Measurements from ENCODE around the gene DGCR8. TPM values are rescaled to one million over a fixed set of nuclear protein-coding genes. Genes with fewer than 3 reads are reported as not detected.

The DGCR8 gene
- total RNA-seq, 1 donor = 44.2 TPM

DNA sequence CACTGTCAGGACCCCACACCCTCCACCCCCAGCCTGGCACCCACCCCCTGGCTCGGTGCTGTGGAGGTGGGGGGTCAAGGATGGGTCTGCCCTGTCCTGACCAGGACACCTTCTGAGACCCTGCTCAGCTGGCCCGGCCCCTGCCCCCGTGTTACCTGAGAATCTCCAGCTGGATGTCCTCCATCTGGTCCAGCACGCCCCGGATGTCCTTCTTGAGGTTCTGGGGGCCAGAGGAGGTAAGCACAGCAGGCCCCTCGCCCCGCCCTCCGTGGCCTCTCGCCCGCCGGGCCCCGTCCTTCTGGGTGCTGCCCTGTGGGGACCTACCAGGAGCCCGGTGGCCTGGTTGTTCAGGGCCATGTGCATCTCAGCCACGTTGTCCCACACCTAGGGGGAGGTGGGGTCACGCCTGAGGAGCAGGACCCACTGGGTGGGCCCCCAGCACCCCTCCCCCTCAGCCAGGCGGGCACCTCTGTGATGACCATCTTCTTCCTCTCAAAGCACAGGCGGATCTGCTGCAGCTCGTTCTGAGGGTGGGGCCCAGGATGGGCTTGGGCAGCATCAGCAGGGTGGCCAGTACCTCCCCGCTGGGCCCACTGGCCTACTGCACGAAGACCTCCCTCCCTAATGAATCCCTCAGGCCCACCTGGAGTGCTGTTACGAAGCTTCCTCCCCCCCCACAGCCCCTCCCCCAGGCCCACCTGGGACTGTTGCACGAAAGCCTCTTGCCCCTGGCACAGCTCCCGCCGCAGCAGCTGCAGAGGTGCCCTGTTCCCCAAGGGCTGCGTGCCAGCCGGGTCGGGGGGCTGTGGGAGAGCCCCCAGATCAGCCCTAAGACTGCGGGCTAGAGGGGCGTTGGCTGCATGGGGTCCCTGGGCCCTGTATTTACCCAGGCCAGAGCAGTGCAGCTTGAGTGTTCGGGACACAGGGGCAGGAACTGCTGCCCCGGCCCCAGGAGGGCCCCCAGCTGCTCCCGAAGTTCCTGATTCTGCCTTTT lies 69.5 kb downstream of the DGCR8 start:
- H3K36me3 ChIP-seq (ENCODE audit: insufficient read depth, low read length) = no peaks in the 10 kb centered on the region
- TF ChIP-seq, protein P1, sequence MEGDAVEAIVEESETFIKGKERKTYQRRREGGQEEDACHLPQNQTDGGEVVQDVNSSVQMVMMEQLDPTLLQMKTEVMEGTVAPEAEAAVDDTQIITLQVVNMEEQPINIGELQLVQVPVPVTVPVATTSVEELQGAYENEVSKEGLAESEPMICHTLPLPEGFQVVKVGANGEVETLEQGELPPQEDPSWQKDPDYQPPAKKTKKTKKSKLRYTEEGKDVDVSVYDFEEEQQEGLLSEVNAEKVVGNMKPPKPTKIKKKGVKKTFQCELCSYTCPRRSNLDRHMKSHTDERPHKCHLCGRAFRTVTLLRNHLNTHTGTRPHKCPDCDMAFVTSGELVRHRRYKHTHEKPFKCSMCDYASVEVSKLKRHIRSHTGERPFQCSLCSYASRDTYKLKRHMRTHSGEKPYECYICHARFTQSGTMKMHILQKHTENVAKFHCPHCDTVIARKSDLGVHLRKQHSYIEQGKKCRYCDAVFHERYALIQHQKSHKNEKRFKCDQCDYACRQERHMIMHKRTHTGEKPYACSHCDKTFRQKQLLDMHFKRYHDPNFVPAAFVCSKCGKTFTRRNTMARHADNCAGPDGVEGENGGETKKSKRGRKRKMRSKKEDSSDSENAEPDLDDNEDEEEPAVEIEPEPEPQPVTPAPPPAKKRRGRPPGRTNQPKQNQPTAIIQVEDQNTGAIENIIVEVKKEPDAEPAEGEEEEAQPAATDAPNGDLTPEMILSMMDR (IDR thresholded peaks at IDR 0.05; ENCODE audit: extremely low read depth, low read depth, low read length) = no peak

DNA sequence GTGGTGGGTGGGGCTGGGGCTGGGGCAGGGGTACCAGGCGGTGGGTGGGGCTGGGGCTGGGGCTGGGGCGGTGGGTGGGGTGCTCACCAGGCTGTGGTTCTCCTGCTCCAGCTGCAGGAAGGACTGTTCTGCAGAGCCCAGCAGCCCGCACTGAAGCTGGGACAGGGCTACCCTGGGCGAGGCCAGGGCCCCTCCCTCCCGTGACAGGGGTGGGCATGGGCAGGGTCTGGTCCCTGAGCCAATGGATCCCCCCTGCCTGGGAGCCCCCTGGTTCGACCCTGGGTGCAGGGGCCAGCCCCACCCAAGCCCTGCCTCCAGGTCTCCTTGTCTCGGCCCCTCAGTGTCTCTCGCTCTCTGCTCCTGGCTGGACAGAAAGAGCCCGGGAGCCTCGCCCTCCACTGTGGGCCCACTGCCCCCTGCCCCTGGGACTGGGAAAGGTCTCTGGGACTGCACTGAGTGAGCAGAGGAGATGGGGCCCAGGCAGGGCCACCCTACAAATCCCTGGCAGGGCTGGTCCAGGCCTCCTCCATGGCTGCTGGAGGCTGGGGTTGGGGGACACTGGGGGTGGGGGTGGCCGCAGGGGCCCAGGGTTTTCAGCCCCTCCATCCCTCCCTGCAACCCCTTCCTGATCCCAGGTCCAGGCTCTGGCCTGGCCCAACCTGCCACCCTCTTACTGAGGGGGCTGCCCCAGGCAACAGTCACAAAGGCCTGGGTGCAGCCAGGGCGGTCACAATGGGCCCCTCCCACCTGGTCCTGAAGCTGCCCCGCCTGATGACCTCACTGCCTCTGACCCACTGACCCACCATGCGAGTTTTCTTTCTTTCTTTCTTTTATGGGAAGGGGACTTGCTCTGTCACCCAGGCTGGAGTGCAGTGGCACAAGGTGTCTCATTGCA lies 70.6 kb downstream of the DGCR8 start, which contains the start of gene CCDC188:
Gene CCDC188, minus strand, starts transcription at position 675 of the 895 bp plus-strand sequence. Its CDS starts 69 bp downstream, at position 606.
- H3K9me3 ChIP-seq (ENCODE audit: low read depth, low read length) = no peaks in the 10 kb centered on the region
- H3K27ac ChIP-seq (ENCODE audit: low read depth, low read length) = no peak within 1 kb of the TSS
- no peaks in the 10 kb centered on the region for H4K20me1 ChIP-seq (ENCODE audit: insufficient read depth, low read length)
- H3K4me3 ChIP-seq (ENCODE audit: insufficient read depth, low read length) = no peak within 1 kb of the TSS
- H3K79me2 ChIP-seq (ENCODE audit: insufficient read depth, low read length) = no peaks in the 10 kb centered on the region
- TF ChIP-seq, protein P1 (IDR thresholded peaks at IDR 0.05; ENCODE audit: extremely low read depth, low read depth, low read length) = no peak
- H2AFZ ChIP-seq (ENCODE audit: low read length) = no peak within 1 kb of the TSS
- H3K36me3 ChIP-seq (ENCODE audit: insufficient read depth, low read length) = no peaks in the 10 kb centered on the region
- H3K27me3 ChIP-seq (ENCODE audit: insufficient read depth, low read length) = no peaks in the 10 kb centered on the region
- peaks cover 3% of the 10 kb centered on the region for H3K4me1 ChIP-seq (ENCODE audit: insufficient read depth, low read length)
- no peak for DNase-seq (ENCODE audit: insufficient read length, low spot score, missing footprints)
- H3K4me2 ChIP-seq (ENCODE audit: insufficient read depth, low read length) = no peak within 1 kb of the TSS

More for the DNA sequence above, 69.5 kb downstream of the DGCR8 start:
- no peak overlapping the region for H2AFZ ChIP-seq (ENCODE audit: low read length)
- no peak overlapping the region for H3K4me2 ChIP-seq (ENCODE audit: insufficient read depth, low read length)
- peaks cover under 1% of the 10 kb centered on the region for H3K4me1 ChIP-seq (ENCODE audit: insufficient read depth, low read length)
- H3K79me2 ChIP-seq (ENCODE audit: insufficient read depth, low read length) = no peaks in the 10 kb centered on the region
- no peaks in the 10 kb centered on the region for H3K27me3 ChIP-seq (ENCODE audit: insufficient read depth, low read length)
- no peak for DNase-seq (ENCODE audit: insufficient read length, low spot score, missing footprints)
- H4K20me1 ChIP-seq (ENCODE audit: insufficient read depth, low read length) = no peaks in the 10 kb centered on the region
- no peak overlapping the region for H3K27ac ChIP-seq (ENCODE audit: low read depth, low read length)
- no peak overlapping the region for H3K4me3 ChIP-seq (ENCODE audit: insufficient read depth, low read length)
- no peaks in the 10 kb centered on the region for H3K9me3 ChIP-seq (ENCODE audit: low read depth, low read length)

GRCh38 chr22:20151276-20151588 lies 71.2 kb downstream of the DGCR8 start:
- no peaks in the 10 kb centered on the region for H3K27me3 ChIP-seq (ENCODE audit: insufficient read depth, low read length)
- DNase-seq (ENCODE audit: insufficient read length, low spot score, missing footprints) = no peak
- TF ChIP-seq, protein P1 (IDR thresholded peaks at IDR 0.05; ENCODE audit: extremely low read depth, low read depth, low read length) = no peak
- peaks cover 3% of the 10 kb centered on the region for H4K20me1 ChIP-seq (ENCODE audit: insufficient read depth, low read length)
- no peaks in the 10 kb centered on the region for H3K9me3 ChIP-seq (ENCODE audit: low read depth, low read length)
- no peak overlapping the region for H3K4me2 ChIP-seq (ENCODE audit: insufficient read depth, low read length)
- H3K36me3 ChIP-seq (ENCODE audit: insufficient read depth, low read length) = no peaks in the 10 kb centered on the region
- no peaks in the 10 kb centered on the region for H3K79me2 ChIP-seq (ENCODE audit: insufficient read depth, low read length)
- H3K27ac ChIP-seq (ENCODE audit: low read depth, low read length) = no peak overlapping the region
- H3K4me1 ChIP-seq (ENCODE audit: insufficient read depth, low read length) = peaks cover 3% of the 10 kb centered on the region
- H2AFZ ChIP-seq (ENCODE audit: low read length) = no peak overlapping the region
- H3K4me3 ChIP-seq (ENCODE audit: insufficient read depth, low read length) = no peak overlapping the region

Measured in osteoblast (primary cell).